Measurements from ENCODE around the gene GLB1L2.

The GLB1L2 gene

GRCh38 chr11:134414766-134415765 lies 83.3 kb downstream of the GLB1L2 start:
- FAIRE-seq = no peak
- DNase-seq (ENCODE audit: extremely low spot score, insufficient read length, low read depth) = no peak

- FAIRE-seq = no peak
- DNase-seq (ENCODE audit: extremely low spot score, insufficient read length, low read depth) = no peak
Observed at GRCh38 chr11:134416726-134417125, 84.9 kb downstream of the GLB1L2 start.

- DNase-seq (ENCODE audit: extremely low spot score, insufficient read length, low read depth) (no peak), FAIRE-seq (no peak)
Observed at GRCh38 chr11:134417871-134418840, 86.4 kb downstream of the GLB1L2 start.

- DNase-seq (ENCODE audit: extremely low spot score, insufficient read length, low read depth) (no peak), FAIRE-seq (no peak)
Observed at GRCh38 chr11:134423106-134423505, 91.3 kb downstream of the GLB1L2 start.

GRCh38 chr11:134425413-134425812 lies 93.6 kb downstream of the GLB1L2 start:
- DNase-seq (ENCODE audit: extremely low spot score, insufficient read length, low read depth) = no peak
- FAIRE-seq = no peak

Measured in GM18507 (cell line).